DND-41 (cell line): Measurements from ENCODE around the gene RASGRF2.

Experiments
- ATAC-seq: fragments of 200-7000 bp; cut with Tn5 transposase; 3 replicates; pipeline ENCODE4 v1.9.1; 2021; ENCODE audit warnings: low read depth; ENCODE audit not compliant: insufficient read depth
- DNase-seq: peaks from one replicate; pipeline ENCODE4 v3.0.0-alpha.2; 2020
- H2AFZ ChIP-seq: 2 replicates; pipeline ENCODE4 v1.6.0; 2012; ENCODE audit warnings: low read depth, low read length
- H3K27ac ChIP-seq: 2 replicates; pipeline ENCODE4 v1.5.1; 2012; ENCODE audit warnings: low read length, inconsistent platforms
- H3K27me3 ChIP-seq: fragments of 200-600 bp; sonication (generic); 2 replicates; pipeline ENCODE4 v1.6.0; 2012; ENCODE audit warnings: low read length, mild to moderate bottlenecking, inconsistent platforms; ENCODE audit not compliant: insufficient read depth, poor library complexity
- H3K36me3 ChIP-seq: 2 replicates; pipeline ENCODE4 v1.5.1; 2012; ENCODE audit warnings: low read length, inconsistent platforms; ENCODE audit not compliant: insufficient read depth
- H3K4me1 ChIP-seq: 2 replicates; pipeline ENCODE4 v1.5.1; 2012; ENCODE audit warnings: mild to moderate bottlenecking, low read length; ENCODE audit not compliant: insufficient read depth
- H3K4me2 ChIP-seq: 2 replicates; pipeline ENCODE4 v1.6.0; 2012; ENCODE audit warnings: mild to moderate bottlenecking, moderate library complexity, low read length, inconsistent platforms; ENCODE audit not compliant: insufficient read depth
- H3K4me3 ChIP-seq, 2 experiments: fragments of 200-600 bp in 1 of 2; shearing (Covaris generic) in 1 of 2; 2 replicates each; pipeline ENCODE4 v1.5.1; 2012 to 2016; ENCODE audit warnings: inconsistent platforms in 2 of 2, low read length in 2 of 2, mild to moderate bottlenecking in 2 of 2, low read depth in 1 of 2, moderate library complexity in 1 of 2
- H3K79me2 ChIP-seq: 2 replicates; pipeline ENCODE4 v1.6.0; 2012; ENCODE audit warnings: low read length, inconsistent platforms; ENCODE audit not compliant: insufficient read depth
- H3K9ac ChIP-seq: 2 replicates; pipeline ENCODE4 v1.6.0; 2012; ENCODE audit warnings: low read depth, mild to moderate bottlenecking, inconsistent platforms, low read length, moderate library complexity
- H3K9me3 ChIP-seq: 2 replicates; pipeline ENCODE4 v1.5.1; 2012; ENCODE audit warnings: low read length, moderate library complexity, mild to moderate bottlenecking, inconsistent platforms; ENCODE audit not compliant: insufficient read depth, severe bottlenecking
- H4K20me1 ChIP-seq: 2 replicates; pipeline ENCODE4 v1.6.0; 2012; ENCODE audit warnings: low read length; ENCODE audit not compliant: insufficient read depth
- EZH2 ChIP-seq: IDR thresholded peaks from 3 replicates; pipeline ENCODE4 v1.6.1; 2012; ENCODE audit warnings: borderline replicate concordance, low read depth, mild to moderate bottlenecking, moderate library complexity, low read length, inconsistent platforms; ENCODE audit not compliant: severe bottlenecking
- TF ChIP-seq, protein P1 (sequence below): IDR thresholded peaks from 2 replicates; pipeline ENCODE4 v1.5.1; 2012; ENCODE audit warnings: borderline replicate concordance, low read length, moderate library complexity, mild to moderate bottlenecking; ENCODE audit not compliant: poor library complexity, severe bottlenecking; ENCODE audit errors: extremely low read depth

RASGRF2 gene

DNA sequence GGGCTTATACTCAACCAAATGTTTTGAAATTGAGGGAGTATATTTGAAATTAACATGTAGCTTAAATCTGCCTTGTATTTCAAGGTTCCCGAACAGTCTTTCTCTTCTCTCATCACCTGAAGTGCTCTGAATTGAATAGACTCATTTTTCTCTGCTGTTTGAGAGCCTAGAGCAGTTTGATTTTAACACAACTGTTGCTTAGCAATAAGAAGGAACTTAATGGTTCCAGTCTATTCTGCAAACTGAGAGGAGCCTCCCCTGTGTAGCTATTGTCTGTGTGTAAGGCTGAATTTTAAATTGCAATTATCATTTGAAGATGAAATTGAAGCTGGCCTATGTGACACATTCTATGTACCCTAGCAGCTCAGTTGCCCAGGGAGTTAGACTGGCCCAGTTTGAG is 185.9 kb downstream of the RASGRF2 start:
- Histone ChIP-seq H3K36me3 (no peaks in the 10 kb centered on the region), H3K4me1 (peaks cover 11% of the 10 kb centered on the region), H4K20me1 (no peaks in the 10 kb centered on the region), H3K9me3 (no peaks in the 10 kb centered on the region), H3K4me2 (no peak overlapping the region), H2AFZ (no peak overlapping the region), H3K79me2 (no peaks in the 10 kb centered on the region), H3K9ac (no peak overlapping the region), H3K4me3 (no peak overlapping the region), H3K27me3 (no peaks in the 10 kb centered on the region), H3K27ac (no peak overlapping the region)
- no peak for ATAC-seq
- TF ChIP-seq EZH2, result no peak
- TF ChIP-seq, protein P1, sequence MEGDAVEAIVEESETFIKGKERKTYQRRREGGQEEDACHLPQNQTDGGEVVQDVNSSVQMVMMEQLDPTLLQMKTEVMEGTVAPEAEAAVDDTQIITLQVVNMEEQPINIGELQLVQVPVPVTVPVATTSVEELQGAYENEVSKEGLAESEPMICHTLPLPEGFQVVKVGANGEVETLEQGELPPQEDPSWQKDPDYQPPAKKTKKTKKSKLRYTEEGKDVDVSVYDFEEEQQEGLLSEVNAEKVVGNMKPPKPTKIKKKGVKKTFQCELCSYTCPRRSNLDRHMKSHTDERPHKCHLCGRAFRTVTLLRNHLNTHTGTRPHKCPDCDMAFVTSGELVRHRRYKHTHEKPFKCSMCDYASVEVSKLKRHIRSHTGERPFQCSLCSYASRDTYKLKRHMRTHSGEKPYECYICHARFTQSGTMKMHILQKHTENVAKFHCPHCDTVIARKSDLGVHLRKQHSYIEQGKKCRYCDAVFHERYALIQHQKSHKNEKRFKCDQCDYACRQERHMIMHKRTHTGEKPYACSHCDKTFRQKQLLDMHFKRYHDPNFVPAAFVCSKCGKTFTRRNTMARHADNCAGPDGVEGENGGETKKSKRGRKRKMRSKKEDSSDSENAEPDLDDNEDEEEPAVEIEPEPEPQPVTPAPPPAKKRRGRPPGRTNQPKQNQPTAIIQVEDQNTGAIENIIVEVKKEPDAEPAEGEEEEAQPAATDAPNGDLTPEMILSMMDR, result no peak
- no peak for DNase-seq

DNA sequence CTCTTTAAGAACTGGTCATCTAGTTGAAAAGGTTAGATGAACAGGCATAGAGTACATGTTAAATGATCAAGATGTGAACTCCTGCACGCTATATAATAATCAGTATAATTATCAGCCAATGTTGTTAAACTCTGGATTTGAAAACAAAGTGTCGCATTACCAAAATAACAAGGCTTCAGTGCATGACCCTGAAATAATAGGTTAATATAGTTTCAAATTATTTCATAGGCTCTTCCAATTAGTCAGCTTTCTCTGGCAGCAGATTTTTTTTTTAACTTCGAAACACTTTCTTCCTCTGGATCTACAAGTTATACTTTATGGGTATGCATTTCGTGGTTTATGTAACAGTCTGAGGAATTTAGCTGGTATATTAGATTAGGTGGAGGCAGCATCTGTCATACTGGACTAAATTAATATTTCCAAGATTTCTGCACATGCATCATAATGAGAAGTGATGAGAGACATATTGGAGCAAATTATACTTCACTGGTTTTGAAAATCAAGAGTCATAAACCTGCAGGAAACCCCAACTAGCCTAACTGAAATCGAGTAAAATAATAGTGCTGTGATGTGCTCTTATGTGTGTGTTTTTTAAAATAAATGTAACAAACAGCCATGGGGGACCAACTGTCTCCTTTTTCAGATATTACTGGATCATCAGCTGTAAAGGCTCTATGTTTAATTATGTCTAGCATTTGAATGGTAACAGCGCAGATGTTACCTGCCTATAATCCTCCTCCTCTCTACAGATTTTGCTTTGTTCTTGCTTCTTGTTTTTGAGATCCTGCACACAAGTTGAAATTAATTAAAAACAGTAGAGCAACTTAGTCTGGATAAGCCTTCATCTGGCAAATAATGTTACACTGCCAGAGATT is 187.1 kb downstream of the RASGRF2 start:
- no peaks in the 10 kb centered on the region for H4K20me1 ChIP-seq
- H3K79me2 ChIP-seq, result no peaks in the 10 kb centered on the region
- TF ChIP-seq, protein P1, result no peak
- TF ChIP-seq EZH2, result no peak
- H3K4me2 ChIP-seq, result peak overlapping the region; percentile 57; the same call in 1 of the 2 replicates
- 0 out of 4 replicates have a peak overlapping the region, but pooled peaks of 1 of the 2 experiments have one; percentile 53 for H3K4me3 ChIP-seq
- H3K9ac ChIP-seq, result peak overlapping the region; percentile 19
- H3K27me3 ChIP-seq, result no peaks in the 10 kb centered on the region
- peak overlapping the region; percentile 59 for H2AFZ ChIP-seq
- no peaks in the 10 kb centered on the region for H3K9me3 ChIP-seq
- ATAC-seq, result no peak
- DNase-seq, result no peak
- peaks cover 11% of the 10 kb centered on the region for H3K4me1 ChIP-seq
- no peaks in the 10 kb centered on the region for H3K36me3 ChIP-seq
- H3K27ac ChIP-seq, result peak overlapping the region; percentile 75

DNA sequence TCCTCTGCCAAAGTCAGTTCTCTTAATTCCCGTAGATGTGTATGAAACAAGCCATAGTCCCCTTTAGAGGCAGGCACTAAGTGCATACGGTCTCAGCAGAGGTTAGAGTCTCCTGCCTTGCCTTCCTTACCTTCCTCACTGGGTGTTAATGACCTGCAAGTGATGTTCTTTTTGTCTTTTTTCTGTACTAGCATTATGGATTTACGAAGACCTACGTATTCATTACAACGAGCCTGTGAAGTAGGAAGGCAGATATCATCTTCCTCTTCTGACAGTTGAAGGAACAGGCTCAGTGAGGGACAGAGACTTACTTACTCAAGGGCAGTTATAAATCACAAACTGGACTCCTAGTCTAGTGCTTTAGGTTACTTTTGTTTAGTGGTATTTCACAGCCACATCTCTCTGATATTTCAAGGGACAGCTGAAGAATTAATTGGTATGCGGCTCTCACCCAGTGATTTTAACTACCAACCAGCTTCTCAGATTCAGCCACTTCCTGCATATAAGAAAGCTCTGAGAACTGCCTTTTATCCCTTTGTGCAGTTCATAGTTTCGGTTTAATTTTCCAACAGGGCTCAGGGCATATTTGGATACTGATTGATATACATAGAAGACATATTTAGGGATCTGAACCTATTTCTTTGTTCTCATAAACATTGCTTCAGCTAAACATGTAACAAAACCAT is 187.9 kb downstream of the RASGRF2 start:
- peak; percentile 95 for ATAC-seq
- Histone ChIP-seq H3K27ac (peak overlapping the region; percentile 75), H2AFZ (peak overlapping the region; percentile 59), H3K9me3 (no peaks in the 10 kb centered on the region), H4K20me1 (no peaks in the 10 kb centered on the region), H3K36me3 (no peaks in the 10 kb centered on the region), H3K4me2 (peak overlapping the region; percentile 57), H3K79me2 (no peaks in the 10 kb centered on the region), H3K4me3 (peak overlapping the region in 1 of 2 experiments; percentile 53; a peak in 3 of 4 replicates), H3K4me1 (peaks cover 11% of the 10 kb centered on the region), H3K27me3 (no peaks in the 10 kb centered on the region), H3K9ac (peak overlapping the region; percentile 19)
- TF ChIP-seq, protein P1, result no peak
- TF ChIP-seq EZH2, result no peak
- DNase-seq, result peak; percentile 30
